Measurements from ENCODE around the gene PLA2G7. TPM values are rescaled to one million over a fixed set of nuclear protein-coding genes. Genes with fewer than 3 reads are reported as not detected.
"Not testable (repeated sequence)": the region's sequence is repeated elsewhere in the genome, so short reads cannot be mapped to it uniquely, and the experiment has no call there.

Gene PLA2G7
- under 1 TPM; 0.31 to 0.71 (median 0.47) TPM for total RNA-seq
- polyA plus RNA-seq, result 0.16 TPM
- long read RNA-seq, donor 1, partial matches to known transcripts, result 0 of 1 reads
- long read RNA-seq, donor 1, other reads (novel, unspliced or antisense), result 0 of 1 reads
- long read RNA-seq, donor 2, partial matches to known transcripts, result 0 of 1 reads
- long read RNA-seq, donor 2, other reads (novel, unspliced or antisense), result 0 of 1 reads
- long read RNA-seq, donor 3, result 0 reads
- long read RNA-seq, donor 4, result 0 reads

DNA sequence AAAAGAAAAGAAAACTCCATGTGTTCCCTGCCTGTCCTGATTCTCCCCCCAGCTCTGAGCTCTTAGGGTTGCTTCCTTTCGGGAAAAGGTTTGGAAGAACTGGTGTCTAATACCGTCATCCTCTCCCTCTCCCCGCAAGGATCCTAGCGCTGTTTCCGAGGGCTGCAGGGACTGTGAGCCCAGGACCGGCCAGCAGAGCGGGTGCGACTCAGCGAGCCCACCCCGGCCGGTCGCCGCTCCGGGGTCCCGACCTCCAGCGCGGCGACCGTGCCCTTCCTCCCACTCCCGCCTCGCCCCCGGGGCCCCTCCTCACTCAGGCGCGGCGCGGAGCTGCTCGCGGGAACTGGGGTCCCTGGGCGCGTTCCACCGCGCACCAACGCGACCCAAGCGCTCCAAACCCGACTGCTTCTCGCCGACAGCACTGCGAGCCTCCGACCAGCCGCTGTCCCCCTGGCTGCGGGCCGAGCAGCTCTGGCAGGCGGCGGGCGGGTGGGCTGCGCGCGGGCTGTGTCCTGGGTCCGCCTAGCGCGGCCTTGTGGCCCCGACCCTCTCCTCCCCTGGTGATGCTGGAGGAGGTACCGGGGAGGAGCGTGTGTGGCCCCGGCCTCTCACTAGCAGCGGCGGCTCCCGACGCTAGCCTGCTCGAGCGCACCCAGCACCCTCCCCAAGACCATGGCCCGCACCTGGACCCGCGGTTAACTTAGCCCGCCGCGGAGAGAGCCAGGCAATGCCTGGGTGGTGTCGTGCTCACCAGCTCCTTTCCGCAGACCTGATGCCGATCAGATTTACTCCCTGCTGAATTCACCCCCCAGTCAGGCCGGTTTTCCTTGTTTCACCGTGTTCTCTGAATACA is at the start of gene PLA2G7:
Gene PLA2G7 (minus strand): TSS at position 509 of the 853 bp plus-strand sequence. CDS start 12,484 bp downstream, outside the sequence.
- H3K27me3 ChIP-seq (ENCODE audit: control insufficient read depth, insufficient read depth), result no peaks in the 10 kb centered on the region
- no peaks in the 10 kb centered on the region for H3K9me3 ChIP-seq (ENCODE audit: control insufficient read depth, low read length)
- H3K4me1 ChIP-seq (ENCODE audit: control insufficient read depth, insufficient read depth, low read length), result no peaks in the 10 kb centered on the region
- H3K27ac ChIP-seq (ENCODE audit: low read length), result no peak within 1 kb of the TSS
- intact Hi-C loops (cut with DNase I), result no loop called here
- DNase-seq (peak; percentile 16 to 63 (median 62)), ATAC-seq (peak; percentile 79 to 82)
- under 1% methylated on average over 73 of the region's 73 CpGs for WGBS
- H3K4me3 ChIP-seq (ENCODE audit: low read length), result peak within 1 kb of the TSS; percentile 55

DNA sequence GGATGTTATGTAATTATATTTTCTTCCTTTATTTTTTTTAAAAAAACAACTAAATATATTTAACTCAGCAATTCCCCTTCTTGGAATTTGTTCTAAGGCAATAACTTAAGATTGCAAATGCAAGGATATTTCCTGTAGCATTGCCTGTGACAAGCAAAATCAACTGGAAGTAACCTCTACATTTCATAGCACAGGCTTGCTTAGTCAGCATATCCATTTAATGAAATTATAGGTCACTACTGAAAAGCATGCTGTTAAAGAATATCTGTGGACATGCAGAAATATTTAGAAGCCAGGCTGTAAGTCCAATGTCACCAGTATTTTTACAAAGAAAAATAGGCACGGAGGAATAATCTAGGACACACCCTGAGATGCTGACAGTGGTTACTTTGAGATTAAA is 49.4 kb upstream of the PLA2G7 start:
- intact Hi-C loops (cut with DNase I), result loop anchor here in 1 of 4 donors (10.0 kb wide), 1 partner anchor 80 kb away; no protein-coding TSS in a partner anchor
- Histone ChIP-seq H3K27me3 (ENCODE audit: control insufficient read depth, insufficient read depth) (no peaks in the 10 kb centered on the region), H3K4me1 (ENCODE audit: control insufficient read depth, insufficient read depth, low read length) (peaks cover 1% of the 10 kb centered on the region), H3K9me3 (ENCODE audit: control insufficient read depth, low read length) (no peaks in the 10 kb centered on the region), H3K27ac (ENCODE audit: low read length) (no peak overlapping the region), H3K4me3 (ENCODE audit: low read length) (no peak overlapping the region)
- 62% methylated on average over 1 of the region's 1 CpG for WGBS
- ATAC-seq, result no peak
- DNase-seq, result no peak

DNA sequence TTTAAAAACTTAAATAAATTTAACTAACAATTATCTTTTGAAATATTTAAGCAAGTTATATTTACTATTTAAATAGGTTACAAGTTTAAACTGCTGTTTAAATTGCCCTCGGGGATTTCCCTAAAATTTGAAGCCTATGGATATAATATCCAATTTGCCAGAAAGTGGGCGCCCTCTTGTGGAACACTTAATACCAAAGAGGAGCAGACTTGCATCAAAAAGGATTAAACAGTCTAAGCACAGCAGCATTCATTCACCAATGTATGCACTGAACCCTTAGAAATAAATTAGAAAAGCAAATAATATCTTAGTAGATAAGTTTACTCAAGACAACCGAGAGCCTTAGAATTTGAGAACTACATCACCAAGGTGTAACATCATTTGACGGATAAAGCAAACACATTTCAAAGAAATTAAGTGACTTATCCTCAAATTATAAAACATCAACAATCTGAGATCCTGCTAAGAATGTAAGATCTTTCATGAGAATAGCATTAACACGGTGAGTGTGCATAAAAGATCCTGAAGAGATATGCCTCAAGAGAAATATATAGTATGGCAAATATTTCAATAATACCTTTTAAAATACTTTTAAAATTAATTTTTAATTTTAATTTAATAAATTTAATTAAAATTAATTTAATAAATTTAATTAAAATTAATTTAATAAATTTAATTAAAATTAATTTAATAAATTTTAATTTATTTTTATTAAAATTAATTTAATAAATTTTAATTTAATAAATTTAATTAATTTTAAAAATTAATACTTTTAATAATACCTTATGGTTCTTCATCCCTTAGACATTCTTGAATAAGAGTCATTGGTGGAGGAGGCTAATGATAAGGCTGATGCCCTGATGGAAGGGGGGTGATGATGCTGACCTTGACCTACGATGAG is 46.6 kb upstream of the PLA2G7 start:
- no peak overlapping the region for H3K27ac ChIP-seq (ENCODE audit: low read length)
- DNase-seq (peak in 2 of 3 donors; percentile 28 to 58), ATAC-seq (no peak)
- no peak overlapping the region for H3K4me3 ChIP-seq (ENCODE audit: low read length)
- intact Hi-C loops (cut with DNase I), result loop anchor here in 1 of 4 donors (10.0 kb wide), 1 partner anchor 77 kb away; no protein-coding TSS in a partner anchor
- no peaks in the 10 kb centered on the region for H3K27me3 ChIP-seq (ENCODE audit: control insufficient read depth, insufficient read depth)
- 32% methylated on average over 6 of the region's 6 CpGs for WGBS
- no peaks in the 10 kb centered on the region for H3K9me3 ChIP-seq (ENCODE audit: control insufficient read depth, low read length)
- no peaks in the 10 kb centered on the region for H3K4me1 ChIP-seq (ENCODE audit: control insufficient read depth, insufficient read depth, low read length)

GRCh38 chr6:46777476-46778346 is 42.5 kb upstream of the PLA2G7 start:
- intact Hi-C loops (cut with DNase I), result loop anchor here in 1 of 4 donors (10.0 kb wide), 1 partner anchor 73 kb away; no protein-coding TSS in a partner anchor
- H3K4me1 ChIP-seq (ENCODE audit: control insufficient read depth, insufficient read depth, low read length), result no peaks in the 10 kb centered on the region
- H3K27ac ChIP-seq (ENCODE audit: low read length), result no peak overlapping the region
- no peaks in the 10 kb centered on the region for H3K27me3 ChIP-seq (ENCODE audit: control insufficient read depth, insufficient read depth)
- no peaks in the 10 kb centered on the region for H3K9me3 ChIP-seq (ENCODE audit: control insufficient read depth, low read length)
- no peak overlapping the region for H3K4me3 ChIP-seq (ENCODE audit: low read length)
- DNase-seq, result no peak
- ATAC-seq, result no peak
- 83% methylated on average over 12 of the region's 12 CpGs for WGBS

GRCh38 chr6:46776070-46776712 is 41.0 kb upstream of the PLA2G7 start:
- intact Hi-C loops (cut with DNase I), result loop anchor here in 1 of 4 donors (10.0 kb wide), 1 partner anchor 71 kb away; no protein-coding TSS in a partner anchor
- no peak for DNase-seq
- Histone ChIP-seq H3K4me1 (ENCODE audit: control insufficient read depth, insufficient read depth, low read length) (no peaks in the 10 kb centered on the region), H3K27me3 (ENCODE audit: control insufficient read depth, insufficient read depth) (no peaks in the 10 kb centered on the region), H3K4me3 (ENCODE audit: low read length) (no peak overlapping the region), H3K27ac (ENCODE audit: low read length) (no peak overlapping the region), H3K9me3 (ENCODE audit: control insufficient read depth, low read length) (no peaks in the 10 kb centered on the region)
- ATAC-seq, result no peak
- 85% methylated on average over 5 of the region's 5 CpGs for WGBS

- not testable (repeated sequence) for H3K4me3 ChIP-seq (ENCODE audit: low read length); ATAC-seq; H3K27ac ChIP-seq (ENCODE audit: low read length); H3K27me3 ChIP-seq (ENCODE audit: control insufficient read depth, insufficient read depth); H3K4me1 ChIP-seq (ENCODE audit: control insufficient read depth, insufficient read depth, low read length); H3K9me3 ChIP-seq (ENCODE audit: control insufficient read depth, low read length)
- DNase-seq, result peak in 2 of 3 donors; percentile 45 to 46
- intact Hi-C loops (cut with DNase I), result loop anchor here in 1 of 4 donors (10.0 kb wide), 1 partner anchor 70 kb away; no protein-coding TSS in a partner anchor
- 95% methylated on average over 21 of the region's 24 CpGs for WGBS
These were observed 39.6 kb upstream of the PLA2G7 start for GRCh38 chr6:46774736-46775135.

- H3K27ac ChIP-seq (ENCODE audit: low read length), result no peak overlapping the region
- no peak overlapping the region for H3K4me3 ChIP-seq (ENCODE audit: low read length)
- intact Hi-C loops (cut with DNase I), result loop anchor here in 1 of 4 donors (10.0 kb wide), 1 partner anchor 69 kb away; no protein-coding TSS in a partner anchor
- H3K9me3 ChIP-seq (ENCODE audit: control insufficient read depth, low read length), result no peaks in the 10 kb centered on the region
- DNase-seq (no peak), ATAC-seq (no peak)
- H3K4me1 ChIP-seq (ENCODE audit: control insufficient read depth, insufficient read depth, low read length), result no peaks in the 10 kb centered on the region
- 43% methylated on average over 1 of the region's 1 CpG for WGBS
- H3K27me3 ChIP-seq (ENCODE audit: control insufficient read depth, insufficient read depth), result no peaks in the 10 kb centered on the region
These were observed 38.2 kb upstream of the PLA2G7 start for GRCh38 chr6:46773201-46773855.

DNA sequence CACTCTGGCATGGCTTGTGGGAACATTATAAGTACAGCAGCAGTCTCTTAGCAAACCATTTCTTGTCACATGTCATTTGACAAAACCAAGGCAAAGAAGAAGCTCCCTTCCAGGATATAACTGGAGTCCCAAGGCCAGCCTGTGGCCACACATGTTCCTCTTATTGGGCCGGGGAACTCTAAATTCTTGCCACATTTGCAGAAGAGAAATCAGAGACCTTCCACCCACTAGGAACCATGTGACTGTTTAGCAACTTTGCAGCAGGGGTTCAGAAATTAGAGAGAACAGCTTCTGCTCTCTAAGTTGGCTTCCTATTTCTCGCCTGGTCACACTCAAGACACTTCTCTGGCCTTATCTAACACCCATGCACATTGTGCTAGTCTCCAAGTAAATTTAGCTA is 37.6 kb upstream of the PLA2G7 start:
- intact Hi-C loops (cut with DNase I), result loop anchor here in 1 of 4 donors (10.0 kb wide), 1 partner anchor 68 kb away; no protein-coding TSS in a partner anchor
- ATAC-seq, result peak; percentile 80 to 90
- WGBS, result 31% methylated on average over 2 of the region's 2 CpGs
- Histone ChIP-seq H3K4me1 (ENCODE audit: control insufficient read depth, insufficient read depth, low read length) (no peaks in the 10 kb centered on the region), H3K4me3 (ENCODE audit: low read length) (no peak overlapping the region), H3K27ac (ENCODE audit: low read length) (no peak overlapping the region), H3K27me3 (ENCODE audit: control insufficient read depth, insufficient read depth) (no peaks in the 10 kb centered on the region), H3K9me3 (ENCODE audit: control insufficient read depth, low read length) (no peaks in the 10 kb centered on the region)
- DNase-seq, result peak; percentile 23 to 62 (median 56)

DNA sequence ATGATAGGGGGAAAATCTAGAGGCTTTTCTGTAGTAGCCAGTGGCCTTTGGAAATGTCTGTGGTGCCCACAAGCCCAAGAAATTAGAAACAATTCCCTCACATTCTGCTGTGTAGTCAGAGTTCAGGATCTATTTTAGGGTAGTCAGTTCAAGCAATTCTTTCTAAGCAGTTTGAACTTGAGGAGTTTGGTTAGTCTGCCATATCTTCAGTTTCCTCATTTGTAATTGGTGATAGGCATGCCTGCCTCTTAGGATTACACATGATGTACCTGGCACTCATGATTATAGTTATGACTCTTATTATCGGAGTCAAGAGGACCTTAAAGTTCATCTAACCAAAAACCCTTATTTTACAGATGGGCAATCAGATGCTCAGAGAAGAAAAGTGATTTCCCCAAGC is 36.8 kb upstream of the PLA2G7 start:
- no peak overlapping the region for H3K4me3 ChIP-seq (ENCODE audit: low read length)
- DNase-seq, result no peak
- intact Hi-C loops (cut with DNase I), result loop anchor here in 1 of 4 donors (10.0 kb wide), 1 partner anchor 67 kb away; no protein-coding TSS in a partner anchor
- WGBS, result 69% methylated on average over 1 of the region's 1 CpG
- no peak overlapping the region for H3K27ac ChIP-seq (ENCODE audit: low read length)
- no peaks in the 10 kb centered on the region for H3K9me3 ChIP-seq (ENCODE audit: control insufficient read depth, low read length)
- H3K27me3 ChIP-seq (ENCODE audit: control insufficient read depth, insufficient read depth), result no peaks in the 10 kb centered on the region
- no peak for ATAC-seq
- H3K4me1 ChIP-seq (ENCODE audit: control insufficient read depth, insufficient read depth, low read length), result no peaks in the 10 kb centered on the region

Measured in right cardiac atrium (tissue), 5 donors.